CD4-positive, alpha-beta T cell treated with Interleukin-1 beta for 1 hour (primary cell): ENCODE data around the gene ADCY3.
A peak's percentile ranks its signal among the peaks of the same experiment; 100 is the strongest.

ENCODE experiments used
- DNase-seq, 2 donors: peaks; one replicate each; pipeline ENCODE4 v3.0.0-alpha.2; 2020 to 2022

The ADCY3 gene

DNA sequence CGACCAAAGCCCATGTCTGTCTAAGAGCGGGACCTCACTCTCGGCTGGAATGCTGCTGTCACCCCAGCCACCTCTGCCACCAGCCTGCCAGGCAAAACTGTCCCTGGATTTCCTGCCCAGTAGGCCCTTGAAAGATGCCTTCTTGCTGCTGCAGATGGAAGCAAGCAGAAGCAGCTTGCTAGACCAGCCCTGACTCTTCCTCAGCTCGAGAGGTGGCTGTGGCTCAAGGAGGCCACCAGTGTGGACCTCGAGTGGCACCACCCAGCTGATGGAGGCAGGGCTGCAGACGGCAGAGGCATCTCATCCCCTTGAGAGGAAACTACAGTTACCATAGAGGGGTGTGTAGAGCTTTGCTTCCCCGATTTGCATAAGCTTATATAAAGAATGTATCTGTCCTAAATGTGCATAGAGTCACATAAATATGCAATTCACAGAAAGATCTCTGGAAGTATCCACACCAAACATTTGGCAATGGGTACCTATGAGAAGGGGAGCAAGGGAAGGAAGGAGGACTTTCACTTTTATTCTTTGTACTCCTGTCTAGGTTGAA lies 20.6 kb downstream of the ADCY3 start:
- no peak for DNase-seq

DNA sequence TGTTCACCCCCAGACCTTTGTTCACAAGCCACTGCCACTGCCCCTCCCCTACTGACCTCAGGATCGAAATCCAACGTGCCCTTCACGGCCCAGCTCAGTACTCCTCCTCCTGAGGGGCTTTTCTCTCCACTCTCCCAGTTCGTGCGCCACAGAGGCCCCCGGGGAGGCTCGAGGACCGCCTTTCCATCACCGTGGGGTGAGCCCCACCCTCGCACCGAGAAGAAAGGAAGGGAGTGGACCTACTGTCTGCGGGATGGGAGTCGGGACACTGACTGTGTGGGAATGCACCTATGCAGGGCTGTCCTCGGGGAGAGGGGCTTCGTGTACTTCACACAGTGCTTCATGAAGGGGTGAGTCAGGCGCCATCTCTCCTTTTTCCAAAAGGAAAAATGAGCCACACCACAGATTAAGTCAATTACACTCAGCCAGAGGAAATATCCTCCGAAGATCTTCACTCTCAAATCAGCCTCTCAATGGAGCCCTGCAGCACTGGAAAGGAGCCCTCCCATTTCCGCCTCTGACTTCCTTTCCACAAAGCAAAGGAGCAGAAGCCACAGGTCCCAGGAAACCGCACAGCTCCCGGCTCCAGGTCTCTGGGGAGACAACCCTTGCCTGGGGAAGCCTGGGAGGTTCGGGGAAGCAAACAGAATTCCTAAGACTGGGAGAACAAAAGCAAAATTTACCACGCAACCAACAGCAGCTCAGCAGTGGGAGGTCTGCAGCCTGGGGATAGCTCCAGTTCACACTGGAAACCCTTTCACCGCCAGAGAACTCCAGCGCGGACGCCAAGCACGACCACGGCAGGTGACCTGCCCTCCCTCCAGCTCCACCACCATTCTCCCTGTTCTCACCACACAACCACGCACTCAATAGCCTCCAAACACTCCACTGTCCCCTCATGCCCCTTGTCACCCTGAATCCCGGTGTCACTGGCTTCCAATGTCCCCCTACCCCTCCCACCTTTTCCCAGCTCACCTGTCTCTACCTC lies 21.6 kb downstream of the ADCY3 start:
- no peak for DNase-seq

DNA sequence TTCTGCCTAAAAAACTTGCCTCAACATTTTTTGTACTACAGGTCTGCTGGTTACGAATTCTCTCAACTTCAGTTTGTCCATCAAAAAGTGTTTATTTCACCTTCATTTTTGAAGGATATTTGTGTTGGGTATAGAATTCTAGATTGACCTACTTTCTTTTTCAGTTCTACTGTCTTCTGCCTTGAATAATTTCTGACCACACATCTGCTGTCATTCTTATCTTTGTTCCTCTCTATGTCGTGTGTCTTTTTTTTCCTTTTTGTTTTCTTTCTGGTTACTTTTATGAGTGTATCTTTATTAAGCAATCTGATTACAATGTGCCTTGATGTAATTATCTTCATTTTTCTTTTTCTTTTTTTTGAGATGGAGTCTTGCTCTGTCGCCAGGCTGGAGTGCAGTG lies 25.3 kb downstream of the ADCY3 start:
- no peak for DNase-seq

DNA sequence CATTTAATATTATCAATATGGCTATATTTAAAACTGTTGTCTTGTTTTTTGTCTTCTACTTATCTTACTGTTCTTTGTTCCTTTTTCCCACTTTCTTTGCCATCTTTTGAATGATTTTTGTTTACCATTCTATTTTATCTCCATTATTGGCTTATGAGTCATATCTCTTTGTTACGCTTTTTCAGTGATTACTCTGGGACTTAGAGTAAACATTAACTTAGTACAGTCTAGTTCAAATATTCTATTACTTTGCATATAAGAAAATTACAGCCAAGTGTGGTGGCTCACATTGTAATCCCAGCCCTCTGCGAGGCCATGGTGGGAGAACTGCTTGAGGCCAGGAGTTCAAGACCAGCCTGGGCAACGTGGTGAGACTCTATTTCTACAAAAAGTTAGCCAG lies 26.1 kb downstream of the ADCY3 start:
- no peak for DNase-seq

DNA sequence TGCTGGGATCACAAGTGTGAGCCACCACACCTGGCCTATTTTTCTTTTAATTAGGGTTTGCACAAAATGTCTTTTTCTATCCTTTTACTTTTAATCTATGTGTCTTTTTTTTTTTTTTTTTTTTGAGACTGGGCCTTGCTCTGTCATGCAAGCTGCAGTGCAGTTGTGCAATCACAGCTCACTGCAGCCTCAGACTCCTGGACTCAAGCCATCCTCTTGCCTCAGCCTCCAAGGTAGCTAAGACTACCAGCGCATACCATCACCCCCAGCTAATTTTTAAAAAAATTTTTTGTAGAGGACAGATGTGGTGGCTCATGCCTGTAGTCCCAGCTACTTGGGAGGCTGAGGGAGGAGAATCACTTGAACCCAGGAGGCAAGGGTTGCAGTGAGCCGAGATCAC lies 27.1 kb downstream of the ADCY3 start:
- no peak for DNase-seq

DNA sequence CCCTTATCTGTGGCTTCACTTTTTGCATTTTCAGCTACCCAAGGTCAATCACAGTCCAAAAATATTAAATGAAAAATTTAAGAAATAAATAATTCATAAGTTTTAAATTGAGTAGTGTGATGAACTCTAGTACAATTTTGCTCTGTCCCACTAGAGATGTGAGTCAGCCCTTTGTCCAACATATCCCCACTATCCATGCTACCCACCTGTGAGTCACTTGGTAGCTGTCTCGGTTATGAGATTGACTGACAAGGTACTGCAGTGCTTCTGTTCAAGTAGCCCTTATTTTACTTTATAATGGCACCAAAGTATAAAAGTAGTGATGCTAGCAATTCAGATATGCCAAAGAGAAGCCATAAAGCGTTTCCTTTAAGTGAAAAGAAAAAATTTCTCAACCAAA lies 28.8 kb downstream of the ADCY3 start:
- no peak for DNase-seq

DNA sequence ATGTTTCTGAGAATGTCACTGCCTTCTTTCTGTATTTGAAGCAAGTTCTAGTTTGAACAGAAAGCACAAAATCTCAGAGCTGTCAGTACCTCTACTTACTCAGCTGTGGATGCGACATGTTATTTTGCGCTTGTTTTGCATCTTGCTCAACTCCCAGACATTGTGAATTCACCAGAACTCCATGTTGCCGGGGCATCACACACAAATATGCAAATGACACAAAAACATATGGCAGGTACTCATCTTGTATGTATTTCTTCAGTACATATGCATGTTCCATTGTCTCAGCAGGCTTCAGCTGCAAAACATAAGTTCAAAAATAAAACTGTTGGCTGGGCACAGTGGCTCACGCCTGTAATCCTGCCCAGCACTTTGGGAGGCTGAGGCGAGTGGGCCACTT lies 30.8 kb downstream of the ADCY3 start:
- no peak for DNase-seq

DNA sequence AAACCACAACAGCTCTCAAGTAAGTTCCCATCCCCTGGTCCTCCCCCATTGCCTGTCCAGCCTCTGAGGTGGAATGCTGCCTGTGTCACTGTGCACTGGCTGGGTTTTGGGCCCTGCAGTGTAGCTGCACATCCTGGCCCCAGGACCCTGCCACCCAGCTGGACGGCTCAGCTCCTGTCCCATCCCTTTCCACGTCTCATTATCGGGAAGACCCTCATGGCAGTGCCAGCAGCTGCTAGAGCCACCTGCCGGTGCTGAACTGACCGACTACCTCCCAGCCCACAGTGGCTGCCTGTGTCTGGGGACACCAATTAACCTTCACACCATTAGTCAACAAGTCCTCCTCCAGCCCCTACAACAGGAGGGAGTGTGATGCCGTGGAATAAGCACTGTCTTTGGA lies 31.9 kb downstream of the ADCY3 start:
- DNase-seq: no peak

DNA sequence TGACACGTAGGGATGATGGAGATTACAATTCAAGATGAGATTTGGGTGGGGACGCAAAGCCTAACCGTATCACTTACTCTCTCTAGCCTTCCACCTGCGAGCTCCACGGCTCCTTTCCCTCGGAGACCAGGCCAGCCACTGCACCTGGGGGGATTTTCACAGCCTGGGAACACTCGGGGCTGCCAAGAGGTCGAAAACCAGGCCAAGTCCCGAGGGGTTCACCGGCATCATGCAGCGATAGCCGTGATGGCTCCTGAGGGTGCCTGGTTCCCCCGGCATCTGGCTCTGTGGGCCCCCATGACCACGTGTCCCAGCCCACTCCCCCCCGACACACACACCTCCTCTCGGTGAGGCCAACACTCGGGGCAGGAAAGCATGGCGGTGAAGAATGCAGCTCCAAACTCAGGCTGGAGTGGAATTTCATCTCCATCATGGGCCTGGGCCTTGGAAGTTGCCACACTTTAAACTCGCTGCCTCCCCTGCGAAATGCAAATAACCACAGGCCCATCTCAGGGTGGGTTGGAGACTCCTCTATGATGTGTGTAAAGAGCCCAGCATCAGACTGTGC lies 32.6 kb downstream of the ADCY3 start:
- no peak for DNase-seq

DNA sequence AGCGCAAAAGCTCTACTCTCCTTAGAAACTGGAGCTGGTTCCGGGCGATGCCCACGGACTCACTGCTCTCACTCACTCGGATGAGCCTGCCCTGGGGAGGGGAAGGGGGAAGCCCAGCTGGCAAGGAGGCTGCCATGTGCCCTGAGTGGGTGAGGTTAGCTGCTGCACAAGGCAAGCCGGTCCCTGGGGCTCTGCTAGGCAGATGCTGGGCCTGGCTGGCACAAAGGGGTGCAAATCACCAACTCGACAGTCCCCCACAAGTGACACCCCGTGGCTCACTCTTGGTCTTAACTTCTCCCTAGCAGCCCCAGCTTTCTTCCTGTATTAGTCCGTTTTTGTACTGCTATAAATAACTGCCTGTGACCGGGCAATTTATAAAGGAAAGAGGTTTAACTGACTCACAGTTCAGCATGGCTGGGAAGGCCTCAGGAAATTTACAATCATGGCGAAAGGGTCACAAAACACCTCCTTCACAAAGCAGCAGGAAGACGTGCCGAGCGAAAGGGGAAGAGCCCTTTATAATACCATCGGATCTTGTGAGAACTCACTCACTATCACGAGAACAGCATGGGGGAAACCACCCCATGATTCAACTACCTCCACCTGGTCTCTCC lies 33.2 kb downstream of the ADCY3 start:
- peak in 1 of 2 donors; percentile 46 for DNase-seq

DNA sequence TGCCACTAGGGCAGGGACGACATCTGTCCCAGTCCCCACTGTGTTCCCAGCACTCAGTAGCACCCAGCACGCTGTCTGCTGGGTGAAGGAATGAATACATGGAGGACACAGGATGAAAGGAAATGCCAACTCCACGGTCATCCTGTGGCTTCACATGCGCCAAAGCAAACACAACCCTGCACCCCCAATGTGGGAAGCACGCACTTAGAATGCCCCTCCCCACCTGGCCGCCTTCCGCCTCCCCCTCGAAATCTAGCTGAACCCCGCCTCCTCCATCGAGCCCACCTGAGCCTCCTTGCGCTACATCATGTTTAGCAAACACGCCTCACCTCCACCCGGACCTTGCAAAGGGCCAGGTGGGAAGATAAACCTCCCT lies 33.9 kb downstream of the ADCY3 start:
- DNase-seq: no peak

DNA sequence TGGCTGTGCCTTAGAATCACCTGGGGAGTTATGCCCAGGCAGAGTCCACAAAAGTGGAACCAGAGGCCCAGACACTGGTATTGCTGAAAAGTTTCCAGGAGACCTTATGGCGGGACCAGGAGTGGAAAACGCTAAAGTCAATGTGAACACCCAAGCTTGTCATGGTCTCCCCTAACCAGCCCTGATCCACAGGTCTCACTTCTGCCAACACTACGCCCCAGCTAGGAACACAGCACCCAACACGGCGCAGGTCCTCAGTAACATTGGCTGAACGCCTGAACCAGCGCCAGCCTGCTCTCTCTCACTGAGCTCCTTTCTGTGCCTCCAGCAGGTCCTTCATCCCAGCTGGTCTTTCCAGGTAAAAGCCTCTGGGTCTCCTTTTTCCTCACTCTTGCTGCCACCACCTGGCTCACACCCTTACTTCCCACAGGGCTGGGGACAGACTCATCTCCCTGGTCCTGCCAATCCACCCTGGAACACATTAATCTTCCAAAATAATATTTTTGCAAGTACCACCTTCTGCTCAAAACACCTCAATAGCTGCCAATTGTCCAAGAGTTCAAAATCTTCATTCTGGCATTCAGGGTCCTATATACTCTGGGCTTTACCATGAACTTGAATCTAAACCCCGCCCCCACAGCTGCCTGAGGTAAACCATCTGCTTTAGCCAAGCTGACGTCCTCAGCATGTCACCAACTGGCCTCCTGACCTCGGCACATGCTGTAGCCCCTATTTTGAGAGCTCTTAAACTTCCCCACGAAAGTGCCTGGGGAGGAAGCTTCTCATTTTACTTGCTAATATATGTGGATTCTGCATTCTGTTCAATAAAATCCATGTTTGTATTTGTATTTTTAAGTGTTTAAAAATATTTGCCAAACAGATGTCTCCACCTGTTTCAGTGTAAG lies 34.6 kb downstream of the ADCY3 start:
- DNase-seq: peak in 1 of 2 donors; percentile 32

DNA sequence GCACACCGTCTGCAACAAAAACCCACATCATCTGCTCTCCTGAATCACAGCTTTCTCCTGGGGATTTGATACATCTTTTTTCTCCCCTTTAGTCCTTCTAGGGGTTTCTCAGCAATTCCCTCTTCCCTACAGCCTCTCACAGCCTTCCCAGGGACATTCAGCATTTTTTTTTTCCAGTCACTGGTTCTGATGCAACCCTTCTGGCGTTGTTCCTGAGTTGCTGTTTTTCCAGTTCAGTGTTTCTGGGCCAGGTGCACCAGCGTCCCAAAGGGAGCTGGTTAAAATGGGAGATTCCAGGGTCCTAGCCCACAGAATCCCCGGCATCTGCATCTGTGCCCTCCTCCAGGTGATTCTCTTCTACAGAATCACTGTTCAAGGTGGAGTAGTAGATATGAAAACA lies 36.1 kb downstream of the ADCY3 start:
- no peak for DNase-seq

DNA sequence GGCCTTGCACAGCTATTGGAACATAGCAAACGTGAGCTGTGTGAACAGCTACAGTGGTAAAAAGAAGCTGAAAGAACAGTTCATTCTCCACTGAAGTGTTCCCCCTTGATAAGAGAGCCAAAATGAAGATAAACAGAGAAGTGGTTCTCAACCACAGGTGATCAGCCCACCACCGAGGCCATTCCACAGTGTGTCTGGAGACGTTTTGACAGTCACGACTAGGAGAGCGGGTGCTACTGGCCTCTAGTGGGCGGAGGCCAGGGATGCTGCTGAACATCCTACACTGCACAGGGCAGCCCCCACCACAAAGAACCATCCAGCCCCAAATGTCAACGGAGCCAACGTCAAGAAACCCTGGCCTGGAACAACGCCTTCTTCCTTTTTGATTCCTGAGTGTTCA lies 38.4 kb downstream of the ADCY3 start:
- DNase-seq: no peak

DNA sequence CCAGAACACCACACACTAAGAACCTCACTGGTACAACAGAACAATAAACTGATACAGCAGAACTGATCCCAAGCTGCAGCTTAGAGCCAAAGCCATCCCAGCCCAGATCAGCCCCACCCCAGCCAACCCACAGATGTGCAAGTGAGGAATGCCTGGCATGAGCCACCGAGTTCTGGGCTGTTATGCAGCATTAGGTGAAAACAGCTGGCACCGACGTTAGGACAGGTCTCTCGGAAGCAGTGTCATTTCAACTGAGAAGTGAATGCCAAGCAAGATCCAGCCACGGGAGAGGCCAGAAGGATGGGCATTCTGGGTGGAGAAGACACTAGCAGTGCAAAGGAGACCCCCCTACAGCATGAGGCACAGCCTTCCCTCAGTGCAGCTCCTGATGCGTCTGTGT lies 38.9 kb downstream of the ADCY3 start:
- DNase-seq: no peak

DNA sequence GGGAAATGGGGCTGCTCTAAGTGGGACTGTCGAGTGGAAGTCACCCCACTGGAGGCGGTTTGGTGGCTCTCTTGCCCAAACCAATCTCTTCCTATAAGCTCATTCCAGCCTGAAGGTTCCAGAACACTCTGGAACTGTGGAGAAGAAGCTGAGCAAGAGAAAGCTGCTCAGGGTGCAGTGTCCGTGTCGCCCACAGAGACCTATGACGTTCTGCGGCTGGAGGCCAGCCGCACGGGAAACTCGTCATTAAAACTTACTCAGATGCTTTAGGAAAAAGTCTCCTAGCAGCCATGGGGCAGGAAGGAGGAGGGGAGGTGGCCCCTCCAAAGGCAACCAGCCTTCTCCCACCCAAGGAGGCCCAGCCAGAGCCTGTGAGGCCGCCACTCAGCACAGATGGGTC lies 41.7 kb downstream of the ADCY3 start:
- DNase-seq: no peak

DNA sequence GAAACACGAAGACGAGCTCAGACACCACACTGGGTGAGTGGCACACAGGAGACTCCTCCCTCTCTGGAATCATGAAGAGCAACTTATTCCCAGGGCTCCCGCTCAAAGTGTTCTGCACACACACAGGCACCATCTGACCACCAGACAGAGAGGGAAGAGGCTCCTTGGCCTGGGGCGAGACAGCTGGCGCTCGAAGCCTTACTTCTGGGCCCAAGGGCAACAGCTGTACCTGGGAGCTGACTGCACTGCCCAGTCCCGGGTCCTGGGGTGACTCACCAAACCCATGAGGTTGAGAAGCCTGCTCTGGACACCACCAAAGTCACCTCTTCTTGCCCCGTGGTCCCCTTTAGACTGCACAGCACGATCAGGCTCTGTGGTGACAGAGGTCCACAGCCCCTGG lies 42.4 kb downstream of the ADCY3 start:
- no peak for DNase-seq

DNA sequence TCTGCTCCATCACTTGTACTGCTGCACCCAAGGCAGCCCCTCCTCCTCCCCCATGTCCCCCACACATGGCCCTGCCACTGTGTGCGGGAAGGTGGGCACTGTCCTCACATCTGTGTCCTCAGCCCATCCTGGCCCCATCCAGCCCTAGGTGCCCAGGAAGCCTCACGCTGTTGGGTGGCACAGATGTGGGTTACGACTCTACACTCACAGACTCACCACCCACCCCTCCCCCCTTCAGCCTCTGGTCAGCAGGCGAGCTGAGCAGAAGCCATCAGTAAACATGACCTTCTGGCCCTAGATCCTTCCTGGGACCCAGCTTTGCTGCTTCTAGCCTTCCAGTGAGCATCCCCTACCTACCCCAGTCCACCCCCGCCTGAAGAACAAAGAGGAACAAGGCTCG lies 43.0 kb downstream of the ADCY3 start:
- DNase-seq: no peak

DNA sequence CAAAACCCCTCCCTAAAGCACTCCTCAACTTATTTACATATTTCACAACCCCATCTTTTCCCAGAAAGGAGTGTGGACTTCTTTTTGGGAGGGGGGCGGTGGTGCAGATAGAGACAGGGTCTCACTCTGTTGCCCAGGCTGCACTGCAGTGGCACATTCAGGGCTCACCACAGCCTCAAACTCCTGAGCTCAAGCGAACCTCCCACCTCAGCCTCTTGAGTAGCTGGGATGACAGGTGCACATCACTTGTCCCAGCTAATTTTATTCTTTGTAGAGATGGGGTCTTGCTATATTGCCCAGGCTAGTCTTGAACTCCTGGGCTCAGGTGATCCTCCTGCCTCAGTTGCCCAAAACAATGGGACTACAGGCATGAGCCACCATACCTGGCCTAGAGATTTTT lies 44.1 kb downstream of the ADCY3 start:
- DNase-seq: no peak

DNA sequence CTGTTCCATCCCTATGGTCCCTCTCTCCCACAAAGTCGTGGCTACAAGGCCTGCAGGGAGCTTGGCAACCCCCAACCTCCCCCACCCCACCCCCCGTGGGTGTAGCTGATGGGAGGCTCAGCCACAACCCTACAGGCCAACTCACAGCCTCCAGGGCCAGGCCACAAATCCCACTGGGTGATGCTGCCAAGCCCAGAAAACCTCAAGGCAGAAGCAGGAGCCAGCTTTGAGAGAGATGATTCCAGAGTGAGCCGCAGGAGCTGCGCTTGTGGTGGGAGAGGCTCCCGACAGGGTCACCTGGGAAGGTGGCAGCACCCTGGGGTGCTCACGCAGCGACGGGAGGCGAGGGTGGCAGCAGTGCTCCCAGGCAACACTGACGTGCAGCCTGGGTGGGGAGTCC lies 44.8 kb downstream of the ADCY3 start:
- DNase-seq: no peak

DNA sequence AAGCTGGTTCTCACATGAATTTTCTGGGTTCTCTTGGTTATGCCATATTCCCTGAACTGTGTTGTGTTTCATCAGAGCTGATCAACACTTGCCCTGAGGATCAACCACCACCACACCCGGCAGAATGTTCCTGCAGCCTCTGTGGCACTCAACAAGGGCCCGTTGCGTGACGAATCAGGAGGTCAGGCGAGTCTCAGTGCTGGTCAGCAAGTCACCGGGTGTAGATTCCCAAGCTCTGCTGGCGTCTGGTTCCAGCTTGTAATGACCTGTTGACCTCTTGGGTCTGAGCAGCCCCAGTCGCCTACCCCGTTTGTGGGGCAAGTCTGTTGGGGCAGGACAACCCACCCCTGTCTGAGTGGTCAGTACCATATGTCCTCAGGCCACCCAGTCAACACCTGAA lies 46.0 kb downstream of the ADCY3 start:
- DNase-seq: peak in 1 of 2 donors; percentile 26

DNA sequence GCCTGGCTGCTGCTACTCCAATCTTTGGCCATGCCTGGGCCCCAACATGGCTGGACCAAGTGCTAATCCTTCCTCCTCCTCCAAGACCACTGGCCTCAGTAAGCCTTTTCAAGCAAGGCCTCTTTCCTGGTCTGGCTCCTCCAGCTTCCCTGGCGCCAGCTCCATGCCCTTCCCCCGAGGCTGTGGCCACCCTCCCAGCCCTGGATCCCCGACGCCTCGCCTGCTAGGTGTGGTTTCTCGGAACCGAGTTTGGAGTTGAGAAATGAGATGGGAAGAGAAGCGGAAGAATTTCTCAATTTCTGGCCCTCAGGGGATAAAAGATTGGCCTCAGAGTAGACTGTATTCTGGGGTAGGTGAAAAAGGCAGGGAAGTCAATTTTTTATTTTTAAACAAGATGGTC lies 46.4 kb downstream of the ADCY3 start:
- no peak for DNase-seq
